Right lobe of liver (tissue), 6 donors: Measurements from ENCODE around the gene OR56A5. TPM values are rescaled to one million over a fixed set of nuclear protein-coding genes. Genes with fewer than 3 reads are reported as not detected.

Source experiments
- ATAC-seq, 4 donors: fragments of 200-7000 bp; cut with Tn5 transposase; one replicate each; pipeline ENCODE4 v1.9.1; 2020; ENCODE audit warnings: mild to moderate bottlenecking in 4 of 4, moderate library complexity in 4 of 4
- DNase-seq, 3 donors: peaks; one replicate each; pipeline ENCODE4 v3.0.0-alpha.2; 2020
- H3K27ac ChIP-seq, 3 donors: fragments of 200-600 bp; one replicate each; pipeline ENCODE4 v1.8.0; 2022
- H3K27me3 ChIP-seq, 2 donors: fragments of 200-600 bp; one replicate each; pipeline ENCODE4 v1.8.0; 2022
- H3K36me3 ChIP-seq, 4 donors: fragments of 200-600 bp; sonication (generic) in 1 of 4; one replicate each; pipeline versions ENCODE4 v1.5.1 to v1.8.0; 2017 to 2022; ENCODE audit warnings: control low read depth in 1 of 4
- H3K4me1 ChIP-seq, 4 donors: fragments of 200-600 bp; sonication (generic) in 1 of 4; one replicate each; pipeline versions ENCODE4 v1.5.1 to v1.8.0; 2017 to 2022; ENCODE audit warnings: control low read depth in 1 of 4
- H3K4me3 ChIP-seq, 3 donors: fragments of 200-600 bp; one replicate each; pipeline ENCODE4 v1.8.0; 2022
- H3K9me3 ChIP-seq, 4 donors: fragments of 200-600 bp; sonication (generic) in 1 of 4; one replicate each; pipeline versions ENCODE4 v1.5.1 to v1.8.0; 2017 to 2022; ENCODE audit warnings: control low read depth in 1 of 4
- POLR2A ChIP-seq: fragments of 450-650 bp; IDR thresholded peaks from one replicate; pipeline ENCODE4 v1.6.1; 2017; ENCODE audit warnings: antibody characterized with exemption, mild to moderate bottlenecking
- WGBS: methylation state at CpG from one replicate; pipeline ENCODE4 v1.1.6; 2018; ENCODE audit warnings: low coverage, low lambda C conversion rate; ENCODE audit not compliant: insufficient coverage; ENCODE audit errors: missing lambda C conversion rate; 5-methylcytosine and 5-hydroxymethylcytosine counted together
- intact Hi-C, 2 donors: fragments of 100-400 bp; cut with DNase I; formaldehyde crosslinking; loops; one replicate each; pipeline versions ENCODE4 v1.11.2 to v1.14.1; 2022
- total RNA-seq, 6 experiments: library from RNA; depleted of rRNA in 2 of 6; stranded (reverse); fragments of >200 nt in 2 of 6; fragmentation: NEBNext Ultra II Directional in 3 of 6; extraction: Animal tissue kit (Norgen Biotek cat#: 25700) in 3 of 6; gene quantifications; one replicate each; pipeline versions ENCODE4 v1.1.0 to v1.2.4, GENCODE V29; 2016 to 2023
- TF ChIP-seq, protein P1 (sequence below), 4 donors: fragments of 200-600 bp in 3 of 4; fragments of 450-650 bp in 1 of 4; IDR thresholded peaks; one replicate each; pipeline versions ENCODE4 v1.5.1 to v1.8.0; 2016 to 2022; ENCODE audit warnings: antibody characterized with exemption in 4 of 4, mild to moderate bottlenecking in 2 of 4
- donor health status: DM: no; HTN: yes; CAD: no.
- donor health status: DM: no; HTN: no; CAD: no.
- donor health status: DM: no; HTN: no; CAD: no.
- donor health status: DM: no; HTN: yes; CAD: no.
- donor health status: DM: no; HTN: yes; CAD: no.

Gene OR56A5
- total RNA-seq, 6 experiments from 2014 or later = not detected

DNA sequence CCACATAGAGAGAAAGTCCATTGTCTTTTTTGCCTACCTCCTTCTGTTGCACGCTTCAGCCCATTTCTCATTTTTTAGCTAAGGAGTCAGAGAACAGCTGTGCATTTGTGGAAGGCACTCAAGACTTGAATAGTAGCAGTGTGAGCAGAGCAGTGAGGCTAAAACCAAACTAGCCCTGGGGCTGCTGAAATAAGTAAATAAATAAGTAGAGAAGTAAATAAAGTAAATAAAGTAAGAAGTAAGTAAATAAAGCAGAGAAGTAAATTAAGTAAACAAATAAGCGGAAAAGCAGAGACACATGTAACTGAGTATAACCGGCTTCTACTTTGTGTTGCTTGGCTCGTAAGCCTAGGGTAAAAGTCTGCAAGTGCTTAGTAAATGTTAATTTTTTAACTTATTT lies 20.9 kb upstream of the OR56A5 start:
- Histone ChIP-seq H3K4me1 (no peaks in the 10 kb centered on the region), H3K4me3 (no peak overlapping the region), H3K27ac (no peak overlapping the region), H3K27me3 (no peaks in the 10 kb centered on the region), H3K36me3 (no peaks in the 10 kb centered on the region), H3K9me3 (no peaks in the 10 kb centered on the region)
- TF ChIP-seq POLR2A = no peak
- TF ChIP-seq, protein P1, sequence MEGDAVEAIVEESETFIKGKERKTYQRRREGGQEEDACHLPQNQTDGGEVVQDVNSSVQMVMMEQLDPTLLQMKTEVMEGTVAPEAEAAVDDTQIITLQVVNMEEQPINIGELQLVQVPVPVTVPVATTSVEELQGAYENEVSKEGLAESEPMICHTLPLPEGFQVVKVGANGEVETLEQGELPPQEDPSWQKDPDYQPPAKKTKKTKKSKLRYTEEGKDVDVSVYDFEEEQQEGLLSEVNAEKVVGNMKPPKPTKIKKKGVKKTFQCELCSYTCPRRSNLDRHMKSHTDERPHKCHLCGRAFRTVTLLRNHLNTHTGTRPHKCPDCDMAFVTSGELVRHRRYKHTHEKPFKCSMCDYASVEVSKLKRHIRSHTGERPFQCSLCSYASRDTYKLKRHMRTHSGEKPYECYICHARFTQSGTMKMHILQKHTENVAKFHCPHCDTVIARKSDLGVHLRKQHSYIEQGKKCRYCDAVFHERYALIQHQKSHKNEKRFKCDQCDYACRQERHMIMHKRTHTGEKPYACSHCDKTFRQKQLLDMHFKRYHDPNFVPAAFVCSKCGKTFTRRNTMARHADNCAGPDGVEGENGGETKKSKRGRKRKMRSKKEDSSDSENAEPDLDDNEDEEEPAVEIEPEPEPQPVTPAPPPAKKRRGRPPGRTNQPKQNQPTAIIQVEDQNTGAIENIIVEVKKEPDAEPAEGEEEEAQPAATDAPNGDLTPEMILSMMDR (IDR thresholded peaks at IDR 0.05) = no peak
- 33% methylated on average over 4 of the region's 4 CpGs for WGBS
- ATAC-seq (no peak), DNase-seq (no peak)
- intact Hi-C loops = no loop called here

DNA sequence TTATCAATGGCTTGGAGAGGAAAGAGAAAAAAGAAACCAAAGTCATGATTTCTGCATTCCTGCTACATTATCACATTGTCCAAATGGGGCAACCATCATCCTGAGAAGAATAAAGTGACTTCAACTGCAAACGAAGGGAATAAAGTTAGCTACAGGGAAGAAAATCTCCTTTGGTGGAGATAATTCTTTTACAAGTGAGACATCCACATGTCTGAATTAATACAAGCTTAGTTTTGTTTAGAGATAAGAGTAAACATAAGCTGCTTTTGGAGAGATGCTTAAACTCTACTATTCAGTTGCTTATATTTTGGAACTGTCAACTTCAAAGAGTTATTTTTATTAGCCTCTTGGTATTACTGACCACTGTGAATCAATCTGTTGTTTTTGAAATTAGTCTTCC lies 18.6 kb upstream of the OR56A5 start, which contains the start of gene OR52L1:
OR52L1 (minus strand) TSS at position 101 of the 400 bp plus-strand sequence; CDS start at position 46, 55 bp downstream.
- DNase-seq (no peak), ATAC-seq (no peak)
- Histone ChIP-seq H3K9me3 (no peaks in the 10 kb centered on the region), H3K4me3 (no peak within 1 kb of the TSS), H3K27ac (no peak within 1 kb of the TSS), H3K27me3 (no peaks in the 10 kb centered on the region), H3K4me1 (no peaks in the 10 kb centered on the region), H3K36me3 (no peaks in the 10 kb centered on the region)
- TF ChIP-seq, protein P1 (IDR thresholded peaks at IDR 0.05) = no peak
- no peak for TF ChIP-seq POLR2A
- 9% methylated on average over 1 of the region's 1 CpG for WGBS
- intact Hi-C loops = no loop called here

DNA sequence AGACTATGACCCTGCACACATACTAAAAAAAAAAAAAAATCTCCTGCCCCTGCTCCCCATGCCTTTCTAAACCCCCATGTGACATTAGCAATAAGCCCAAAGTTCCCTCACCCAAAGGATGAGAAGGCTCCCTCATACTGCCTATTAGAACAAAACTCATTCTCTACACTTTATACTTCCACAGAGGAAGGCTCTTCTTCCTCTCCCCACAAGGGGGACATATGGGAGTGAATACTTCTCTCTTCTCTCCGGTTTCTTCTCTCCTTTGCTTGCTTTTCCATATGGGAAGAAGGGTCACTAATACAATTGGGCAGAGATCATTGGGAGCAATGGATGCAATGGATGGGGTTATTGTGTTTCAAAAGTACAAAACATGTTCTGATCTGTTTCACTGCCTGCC lies 15.1 kb upstream of the OR56A5 start:
- TF ChIP-seq, protein P1 (IDR thresholded peaks at IDR 0.05) = no peak
- Histone ChIP-seq H3K27me3 (no peaks in the 10 kb centered on the region), H3K27ac (no peak overlapping the region), H3K36me3 (no peaks in the 10 kb centered on the region), H3K4me3 (no peak overlapping the region), H3K4me1 (no peaks in the 10 kb centered on the region), H3K9me3 (no peaks in the 10 kb centered on the region)
- 42% methylated on average over 1 of the region's 1 CpG for WGBS
- ATAC-seq = no peak
- DNase-seq = no peak
- intact Hi-C loops = no loop called here

DNA sequence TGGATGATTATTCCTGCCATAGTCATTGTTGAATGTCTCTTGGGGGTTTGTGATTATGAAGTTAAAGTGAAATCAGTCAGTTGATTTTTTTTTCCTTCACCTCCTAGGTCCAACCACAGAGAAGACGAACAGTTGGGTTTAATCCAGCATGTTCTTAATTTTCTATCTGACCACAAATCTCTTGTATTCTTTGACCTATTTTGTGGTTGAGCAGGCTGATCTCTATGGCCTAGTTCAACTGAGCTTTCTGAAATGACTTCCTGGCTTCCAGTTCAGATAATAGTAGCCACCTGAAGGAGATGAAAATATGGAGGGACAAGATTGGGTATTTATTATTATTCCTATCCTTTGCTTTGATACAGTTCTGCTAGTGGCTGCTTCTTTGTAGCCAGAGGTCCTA lies 5.2 kb upstream of the OR56A5 start:
- intact Hi-C loops = no loop called here
- TF ChIP-seq POLR2A = no peak
- ATAC-seq = no peak

DNA sequence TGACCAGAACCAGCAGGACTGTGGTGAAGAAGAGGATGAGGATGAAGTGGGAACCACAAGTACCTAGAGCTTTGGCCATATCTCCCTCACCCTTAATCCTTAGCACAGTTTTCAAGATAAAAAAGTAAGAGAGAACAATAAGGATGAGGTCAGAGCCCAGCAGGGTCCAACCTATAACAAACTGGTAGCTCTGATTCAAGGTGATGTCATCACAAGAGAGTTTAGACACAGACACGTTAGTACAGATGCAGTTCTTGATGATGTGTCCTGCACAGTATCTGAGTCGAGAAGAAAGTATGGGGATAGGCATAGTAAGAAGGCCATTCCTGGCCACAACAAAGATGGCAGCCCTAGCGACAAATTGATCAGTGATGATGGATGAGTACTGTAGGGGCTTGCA lies 586 bp downstream of the OR56A5 start:
- Histone ChIP-seq H3K4me3 (no peak overlapping the region), H3K4me1 (no peaks in the 10 kb centered on the region), H3K27ac (no peak overlapping the region), H3K36me3 (no peaks in the 10 kb centered on the region), H3K27me3 (no peaks in the 10 kb centered on the region), H3K9me3 (no peaks in the 10 kb centered on the region)
- 21% methylated on average over 3 of the region's 3 CpGs for WGBS
- intact Hi-C loops = no loop called here
- DNase-seq (no peak), ATAC-seq (no peak)
- TF ChIP-seq POLR2A = no peak
- TF ChIP-seq, protein P1 (IDR thresholded peaks at IDR 0.05) = no peak

More for the DNA sequence above, 5.2 kb upstream of the OR56A5 start:
- Histone ChIP-seq H3K36me3 (no peaks in the 10 kb centered on the region), H3K4me3 (no peak overlapping the region), H3K4me1 (no peaks in the 10 kb centered on the region), H3K27me3 (no peaks in the 10 kb centered on the region), H3K9me3 (no peaks in the 10 kb centered on the region), H3K27ac (no peak overlapping the region)
- no peak for DNase-seq
- WGBS = 18% methylated on average over 1 of the region's 1 CpG
